H9 (cell line): Measurements from ENCODE around the gene CEP55. TPM values are rescaled to one million over a fixed set of nuclear protein-coding genes. Genes with fewer than 3 reads are reported as not detected.

Source experiments
- DNase-seq: peaks from one replicate; pipeline ENCODE4 v3.0.0-alpha.2; 2017
- H2AFZ ChIP-seq: one replicate; pipeline ENCODE4 v1.6.1; 2013; ENCODE audit warnings: mild to moderate bottlenecking, low read length, control low read depth, moderate library complexity
- H2AK5ac ChIP-seq: 2 replicates; pipeline ENCODE4 v1.6.1; 2013; ENCODE audit warnings: low read length, control low read depth, mixed read lengths; ENCODE audit not compliant: insufficient read length
- H2BK120ac ChIP-seq: one replicate; pipeline ENCODE4 v1.6.1; 2013; ENCODE audit warnings: low read depth, mild to moderate bottlenecking, low read length, control low read depth, inconsistent platforms; ENCODE audit not compliant: poor library complexity, severe bottlenecking
- H2BK12ac ChIP-seq: 2 replicates; pipeline ENCODE4 v1.6.1; 2013; ENCODE audit warnings: low read length, control low read depth, mixed read lengths, low read depth; ENCODE audit not compliant: insufficient read length
- H2BK15ac ChIP-seq: 2 replicates; pipeline ENCODE4 v1.6.1; 2013; ENCODE audit warnings: low read depth, low read length, control low read depth
- H2BK20ac ChIP-seq: one replicate; pipeline ENCODE4 v1.6.1; 2013; ENCODE audit warnings: low read depth, mild to moderate bottlenecking, low read length, control low read depth, inconsistent platforms; ENCODE audit not compliant: poor library complexity, severe bottlenecking
- H2BK5ac ChIP-seq: 2 replicates; pipeline ENCODE4 v1.6.1; 2013; ENCODE audit warnings: low read length, control low read depth, mixed read lengths; ENCODE audit not compliant: insufficient read length
- H3K14ac ChIP-seq: 2 replicates; pipeline ENCODE4 v1.6.1; 2013; ENCODE audit warnings: low read length, control low read depth; ENCODE audit not compliant: insufficient read depth
- H3K18ac ChIP-seq: 2 replicates; pipeline ENCODE4 v1.6.1; 2013; ENCODE audit warnings: low read depth, mild to moderate bottlenecking, mixed read lengths, low read length, control low read depth; ENCODE audit not compliant: insufficient read length
- H3K23ac ChIP-seq: 2 replicates; pipeline ENCODE4 v1.6.1; 2013; ENCODE audit warnings: low read length, control low read depth, mixed read lengths, low read depth; ENCODE audit not compliant: insufficient read length
- H3K23me2 ChIP-seq: 2 replicates; pipeline ENCODE4 v1.6.1; 2013; ENCODE audit warnings: low read depth, mild to moderate bottlenecking, mixed read lengths, low read length, control low read depth; ENCODE audit not compliant: insufficient read length, poor library complexity, severe bottlenecking
- H3K27ac ChIP-seq: 2 replicates; pipeline ENCODE4 v1.5.1; 2013; ENCODE audit warnings: low read length, control low read depth, mixed read lengths, low read depth; ENCODE audit not compliant: insufficient read length
- H3K27me3 ChIP-seq: 2 replicates; pipeline ENCODE4 v1.6.1; 2013; ENCODE audit warnings: low read length, control low read depth, inconsistent platforms; ENCODE audit not compliant: insufficient read depth
- H3K4ac ChIP-seq: 2 replicates; pipeline ENCODE4 v1.6.1; 2013; ENCODE audit warnings: low read depth, mild to moderate bottlenecking, control low read depth, inconsistent platforms, low read length, moderate library complexity
- H3K4me1 ChIP-seq: 2 replicates; pipeline ENCODE4 v1.6.1; 2013; ENCODE audit warnings: low read length, control low read depth, inconsistent platforms; ENCODE audit not compliant: insufficient read depth
- H3K4me2 ChIP-seq: 2 replicates; pipeline ENCODE4 v1.6.1; 2013; ENCODE audit warnings: low read length, control low read depth, mixed read lengths; ENCODE audit not compliant: insufficient read length, insufficient read depth
- H3K56ac ChIP-seq: 2 replicates; pipeline ENCODE4 v1.6.1; 2013; ENCODE audit warnings: low read depth, mild to moderate bottlenecking, mixed read lengths, low read length, control low read depth; ENCODE audit not compliant: insufficient read length
- H3K79me1 ChIP-seq: 2 replicates; pipeline ENCODE4 v1.6.1; 2013; ENCODE audit warnings: low read depth, mild to moderate bottlenecking, moderate library complexity, low read length, control low read depth, inconsistent platforms; ENCODE audit not compliant: insufficient read depth, poor library complexity, severe bottlenecking
- H3K79me2 ChIP-seq: 2 replicates; pipeline ENCODE4 v1.6.1; 2013; ENCODE audit warnings: low read length, control low read depth, inconsistent platforms; ENCODE audit not compliant: insufficient read depth
- H3K9ac ChIP-seq: 2 replicates; pipeline ENCODE4 v1.6.1; 2013; ENCODE audit warnings: low read length, control low read depth, mixed read lengths; ENCODE audit not compliant: insufficient read length; ENCODE audit errors: extremely low read depth
- H3K9me3 ChIP-seq: one replicate; pipeline ENCODE4 v1.6.1; 2013; ENCODE audit warnings: low read depth, low read length, inconsistent platforms; ENCODE audit not compliant: control insufficient read depth
- H3T11ph ChIP-seq: one replicate; pipeline ENCODE4 v1.6.1; 2013; ENCODE audit warnings: mild to moderate bottlenecking, low read length, control low read depth, inconsistent platforms
- H4K20me1 ChIP-seq: one replicate; pipeline ENCODE4 v1.6.1; 2013; ENCODE audit not compliant: control insufficient read depth, insufficient read length, insufficient read depth
- H4K5ac ChIP-seq: 2 replicates; pipeline ENCODE4 v1.6.1; 2013; ENCODE audit warnings: low read depth, mild to moderate bottlenecking, mixed read lengths, low read length, control low read depth; ENCODE audit not compliant: insufficient read length
- H4K8ac ChIP-seq: replicated peaks from 2 replicates; pipeline ENCODE4 v1.6.1; 2013; ENCODE audit warnings: low read length, control low read depth, mixed read lengths, low read depth; ENCODE audit not compliant: insufficient read length
- H4K91ac ChIP-seq: 2 replicates; pipeline ENCODE4 v1.6.1; 2013; ENCODE audit warnings: low read depth, mild to moderate bottlenecking, moderate library complexity, mixed read lengths, low read length, control low read depth; ENCODE audit not compliant: insufficient read length
- H3K27ac Mint-ChIP-seq, 3 experiments: 2 replicates in 2 of 3; 3 replicates in 1 of 3; pipeline ENCODE4 v1.8.0; 2020 to 2021; ENCODE audit warnings: mixed read lengths in 3 of 3, mild to moderate bottlenecking in 1 of 3, moderate library complexity in 1 of 3
- H3K27me3 Mint-ChIP-seq: 2 replicates; pipeline ENCODE4 v1.8.0; 2021; ENCODE audit warnings: low read depth, mild to moderate bottlenecking, moderate library complexity, mixed read lengths
- H3K36me3 Mint-ChIP-seq, 3 experiments: 2 replicates in 2 of 3; 3 replicates in 1 of 3; pipeline ENCODE4 v1.8.0; 2020 to 2021; ENCODE audit warnings: low read depth in 3 of 3, mixed read lengths in 3 of 3; ENCODE audit not compliant: insufficient read depth in 1 of 3
- H3K4me1 Mint-ChIP-seq, 2 experiments: 2 replicates each; pipeline ENCODE4 v1.8.0; 2020; ENCODE audit warnings: mixed read lengths in 2 of 2
- H3K4me3 Mint-ChIP-seq, 2 experiments: 2 replicates in 1 of 2; 3 replicates in 1 of 2; pipeline ENCODE4 v1.8.0; 2020 to 2021; ENCODE audit warnings: mild to moderate bottlenecking in 2 of 2, mixed read lengths in 2 of 2, moderate library complexity in 1 of 2
- H3K9me3 Mint-ChIP-seq, 2 experiments: 2 replicates in 1 of 2; 3 replicates in 1 of 2; pipeline ENCODE4 v1.8.0; 2020; ENCODE audit warnings: mild to moderate bottlenecking in 2 of 2, mixed read lengths in 2 of 2, moderate library complexity in 1 of 2
- CTCF ChIP-seq: fragments of 200-600 bp; sonication (generic); conservative IDR thresholded peaks from 3 replicates; pipeline ENCODE4 v1.8.0; 2021; ENCODE audit warnings: antibody characterized with exemption, mild to moderate bottlenecking
- WGBS: extraction: QIAGEN DNeasy Blood & Tissue Kit; methylation state at CpG from one replicate; pipeline ENCODE4 v1.1.7; 2013; ENCODE audit warnings: missing lambda C conversion rate, low lambda C conversion rate, mixed read lengths; ENCODE audit not compliant: insufficient read length; ENCODE audit errors: extremely low coverage; 5-methylcytosine and 5-hydroxymethylcytosine counted together
- total RNA-seq: library from RNA; stranded (reverse); gene quantifications from 2 replicates; pipeline ENCODE4 v1.2.1, GENCODE V29; 2021

Gene CEP55
- total RNA-seq, 1 experiment from 2014 or later = 17.8 TPM

- H3K27ac Mint-ChIP-seq = no peak overlapping the region
- H3K14ac ChIP-seq = no peak overlapping the region
- no peaks in the 10 kb centered on the region for H3K9me3 Mint-ChIP-seq
- H4K20me1 ChIP-seq = no peaks in the 10 kb centered on the region
- H3K23ac ChIP-seq = no peak overlapping the region
- H3K79me1 ChIP-seq = no peaks in the 10 kb centered on the region
- H2BK12ac ChIP-seq = no peak overlapping the region
- no peak overlapping the region for H2AK5ac ChIP-seq
- no peak overlapping the region for H2BK120ac ChIP-seq
- H3K4me2 ChIP-seq = no peak overlapping the region
- no peak overlapping the region for H4K91ac ChIP-seq
- H3K79me2 ChIP-seq = no peaks in the 10 kb centered on the region
- no peak overlapping the region for H3K4me3 Mint-ChIP-seq
- no peaks in the 10 kb centered on the region for H3K23me2 ChIP-seq
- no peak overlapping the region for H3K4ac ChIP-seq
- no peak overlapping the region for H3T11ph ChIP-seq
- H4K8ac ChIP-seq = no peak overlapping the region
- H2BK15ac ChIP-seq = no peak overlapping the region
- peaks cover 6 to 7% of the 10 kb centered on the region in 2 experiments for H3K4me1 Mint-ChIP-seq
- no peaks in the 10 kb centered on the region for H3K9me3 ChIP-seq
- no peak overlapping the region for H3K27ac ChIP-seq
- no peaks in the 10 kb centered on the region for H3K27me3 ChIP-seq
- no peak overlapping the region for H3K9ac ChIP-seq
- no peak overlapping the region for H2BK5ac ChIP-seq
- H2BK20ac ChIP-seq = no peak overlapping the region
- no peak for DNase-seq
- no peaks in the 10 kb centered on the region for H3K27me3 Mint-ChIP-seq
- no peak overlapping the region for H3K56ac ChIP-seq
- TF ChIP-seq CTCF = no peak
- no CpG with 5 or more reads among the region's 8 CpGs for WGBS
- H2AFZ ChIP-seq = no peak overlapping the region
- no peak overlapping the region for H4K5ac ChIP-seq
- no peak overlapping the region for H3K18ac ChIP-seq
- no peaks in the 10 kb centered on the region for H3K4me1 ChIP-seq
- H3K36me3 Mint-ChIP-seq = peaks cover 2 to 55% (median 45%) of the 10 kb centered on the region in 3 experiments; a peak in 5 of 7 replicates
These were observed 13.4 kb downstream of the CEP55 start for GRCh38 chr10:93509816-93510215.
